MV-4-11 (cell line): ENCODE measurements around the gene RNF144A.

ENCODE experiments used
- DNase-seq: peaks from one replicate; lab custom pipeline; 2025; lab: John Stamatoyannopoulos, UW

The RNF144A gene

GRCh38 chr2:7007846-7008741 is 90.9 kb downstream of the RNF144A start:
- peak; percentile 98 for DNase-seq

- no peak for DNase-seq
Measured at GRCh38 chr2:7009207-7009911, 92.1 kb downstream of the RNF144A start.

- no peak for DNase-seq
Measured at GRCh38 chr2:7010391-7011054, 93.3 kb downstream of the RNF144A start.

GRCh38 chr2:7011356-7012083 is 94.3 kb downstream of the RNF144A start:
- DNase-seq: no peak

- DNase-seq: no peak
Measured at GRCh38 chr2:7012141-7012764, 95.0 kb downstream of the RNF144A start.

- peak; percentile 21 for DNase-seq
Measured at GRCh38 chr2:7013471-7014160, 96.4 kb downstream of the RNF144A start.

- peak; percentile 84 for DNase-seq
Measured at GRCh38 chr2:7014174-7014640, 97.0 kb downstream of the RNF144A start.

- DNase-seq: no peak
Measured at GRCh38 chr2:7015007-7015950, 98.1 kb downstream of the RNF144A start.

- DNase-seq: no peak
Measured at GRCh38 chr2:7016148-7016547, 98.9 kb downstream of the RNF144A start.

GRCh38 chr2:7016601-7017211 is 99.5 kb downstream of the RNF144A start:
- DNase-seq: no peak

- DNase-seq: no peak
Measured at GRCh38 chr2:7017671-7018281, 100.6 kb downstream of the RNF144A start.

GRCh38 chr2:7018282-7018701 is 101.1 kb downstream of the RNF144A start:
- DNase-seq: no peak

- no peak for DNase-seq
Measured at GRCh38 chr2:7018767-7019166, 101.6 kb downstream of the RNF144A start.

GRCh38 chr2:7019191-7019590 is 102.0 kb downstream of the RNF144A start:
- DNase-seq: no peak

- no peak for DNase-seq
Measured at GRCh38 chr2:7020059-7020458, 102.8 kb downstream of the RNF144A start.

GRCh38 chr2:7020468-7020867 is 103.3 kb downstream of the RNF144A start:
- DNase-seq: no peak

- DNase-seq: no peak
Measured at GRCh38 chr2:7020939-7021470, 103.8 kb downstream of the RNF144A start.
